Measurements from ENCODE around the gene KLHL29.
A peak's percentile ranks its signal among the peaks of the same experiment; 100 is the strongest.

The KLHL29 gene

DNA sequence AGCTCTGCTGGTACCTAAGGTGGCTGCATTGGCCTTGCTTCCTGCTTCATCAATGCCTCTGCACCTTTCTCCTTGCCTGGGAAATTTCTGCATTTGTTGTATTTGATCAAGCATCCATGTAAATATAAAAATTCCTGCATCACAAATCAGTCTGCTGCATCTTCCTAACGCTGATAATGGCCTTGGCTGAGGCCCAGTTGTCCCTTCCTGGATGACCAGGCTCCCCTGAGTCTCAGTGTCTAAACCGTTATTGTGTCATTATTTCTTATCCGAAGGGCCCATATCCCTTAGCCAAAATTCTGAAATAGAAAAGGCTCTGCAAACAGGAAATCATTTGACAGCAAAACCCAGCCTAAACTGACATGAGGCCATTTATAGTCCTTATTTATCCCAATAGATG lies 62.4 kb downstream of the KLHL29 start:
- DNase-seq: no peak

DNA sequence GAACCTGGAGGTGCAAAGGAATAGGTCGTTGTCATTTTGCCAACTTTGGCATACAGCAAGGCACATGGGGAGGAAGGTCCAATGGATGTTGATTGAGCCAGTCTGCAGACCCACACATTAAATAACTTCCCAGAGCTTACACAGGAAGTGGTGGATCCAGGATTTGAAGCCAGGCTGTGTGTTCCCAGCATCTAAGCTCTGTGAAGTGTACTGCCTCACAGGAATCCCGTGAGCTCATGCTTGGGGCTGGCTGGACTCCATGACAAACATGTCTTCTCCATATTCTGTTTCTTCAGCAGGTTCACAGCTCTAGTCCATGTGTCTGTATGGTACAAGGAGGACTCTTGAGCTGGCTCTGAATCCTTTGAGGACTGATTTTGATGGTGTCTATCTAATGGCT lies 63.9 kb downstream of the KLHL29 start:
- DNase-seq: no peak

DNA sequence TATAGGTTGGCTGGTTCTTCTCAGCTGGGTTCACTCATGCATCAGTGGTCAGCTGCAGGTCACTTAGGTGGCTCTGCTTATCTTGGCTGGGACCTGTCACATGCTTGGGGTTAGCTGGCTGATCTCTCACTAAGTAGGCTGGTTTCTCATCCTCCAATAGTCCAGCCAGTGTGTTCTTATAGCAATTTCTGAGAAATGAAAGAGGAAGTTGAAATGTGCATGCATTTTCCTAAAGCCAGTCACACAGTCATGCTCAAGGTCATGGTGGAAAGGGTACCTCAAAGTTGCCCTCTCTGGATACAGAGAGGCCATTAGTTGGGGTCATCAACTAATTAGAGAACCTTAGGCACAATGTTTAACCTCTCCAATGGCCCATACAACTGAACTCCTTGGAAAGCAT lies 64.4 kb downstream of the KLHL29 start:
- DNase-seq: no peak

DNA sequence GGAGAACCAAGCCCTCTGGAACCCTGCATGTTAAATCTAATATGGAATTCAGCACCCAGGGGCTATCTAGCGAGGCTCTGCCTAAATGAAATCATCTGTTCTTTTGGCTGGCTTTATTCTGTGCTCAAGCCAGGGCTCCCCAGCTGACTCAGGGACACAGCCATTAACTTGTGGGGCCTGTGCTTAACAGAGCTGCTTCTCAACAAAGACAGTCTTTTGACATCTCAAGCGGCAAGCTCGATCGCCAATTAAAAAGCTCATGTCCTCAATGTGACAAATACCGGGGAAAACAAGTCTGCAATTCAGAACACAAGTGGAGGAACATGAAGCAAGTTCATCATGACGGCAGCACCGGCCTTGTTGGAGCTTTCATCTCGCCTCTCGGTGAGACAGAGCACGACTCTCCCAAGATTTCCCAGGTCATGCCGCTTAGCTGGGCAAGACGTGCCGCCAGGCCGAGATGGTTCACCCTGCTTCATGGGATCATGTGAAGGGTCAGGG lies 64.9 kb downstream of the KLHL29 start:
- DNase-seq: no peak

DNA sequence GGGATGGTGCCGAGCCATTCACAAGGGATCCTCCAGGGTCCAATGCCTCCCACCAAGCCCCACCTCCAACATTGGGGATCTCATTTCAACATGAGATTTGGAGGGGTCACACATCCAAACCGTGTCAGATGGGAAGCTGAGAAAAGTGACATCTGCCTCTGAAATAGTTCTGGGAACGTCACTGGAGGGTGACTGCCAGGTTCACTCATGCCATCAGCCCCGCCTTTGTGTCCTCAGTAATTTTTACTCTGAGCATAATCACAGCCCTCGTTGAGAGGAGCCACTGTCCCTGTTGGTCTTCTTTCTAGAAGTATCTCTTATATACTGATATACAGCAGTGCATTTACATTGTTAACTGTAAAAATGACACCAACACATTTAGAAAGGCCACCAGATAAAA lies 67.4 kb downstream of the KLHL29 start:
- no peak for DNase-seq

DNA sequence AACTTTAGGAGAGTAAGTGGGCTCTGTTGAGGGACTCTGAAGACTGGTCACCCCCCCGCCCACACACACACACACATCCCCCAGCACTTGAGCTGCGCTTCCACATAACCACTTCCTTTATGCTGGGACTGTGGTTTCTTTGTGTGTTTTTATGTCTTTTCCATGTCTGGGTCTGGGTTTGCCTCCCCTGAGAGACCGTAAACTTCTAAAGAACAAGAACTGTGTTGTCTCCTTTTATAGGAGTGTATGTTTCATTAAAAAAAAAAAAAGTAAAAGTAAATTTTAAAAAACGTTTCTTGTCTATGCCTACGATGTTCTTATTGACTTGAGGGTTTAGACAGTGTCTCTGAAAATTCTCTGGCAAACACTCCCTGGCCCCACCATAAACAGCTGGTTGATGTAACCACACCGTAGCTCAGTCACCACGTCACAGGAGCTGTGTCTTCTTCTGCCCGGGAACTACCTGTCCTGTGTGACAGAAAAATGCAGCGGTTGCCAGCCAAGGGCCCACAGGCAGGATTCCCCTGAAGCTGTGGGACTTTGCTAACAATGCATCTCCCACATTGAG lies 68.0 kb downstream of the KLHL29 start:
- no peak for DNase-seq

DNA sequence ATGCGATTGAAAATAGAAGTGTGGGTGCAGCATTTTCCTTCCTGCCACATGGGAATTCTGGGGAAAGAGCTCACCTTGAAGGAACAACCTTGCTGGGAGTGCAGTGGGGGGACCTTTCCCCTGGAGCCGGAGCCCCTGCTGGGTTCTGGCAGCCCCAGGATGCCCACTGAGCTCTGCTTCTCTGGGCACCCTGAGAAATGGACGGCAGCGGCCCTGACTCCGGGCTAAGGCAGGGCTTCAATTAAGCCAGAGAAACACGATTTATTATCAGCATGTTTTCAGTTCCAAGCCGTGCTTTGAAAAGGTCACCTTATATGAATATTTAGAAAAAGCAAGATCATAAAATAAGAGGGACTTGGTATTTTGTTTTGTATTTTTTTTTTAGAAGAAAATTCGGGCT lies 68.5 kb downstream of the KLHL29 start:
- no peak for DNase-seq

DNA sequence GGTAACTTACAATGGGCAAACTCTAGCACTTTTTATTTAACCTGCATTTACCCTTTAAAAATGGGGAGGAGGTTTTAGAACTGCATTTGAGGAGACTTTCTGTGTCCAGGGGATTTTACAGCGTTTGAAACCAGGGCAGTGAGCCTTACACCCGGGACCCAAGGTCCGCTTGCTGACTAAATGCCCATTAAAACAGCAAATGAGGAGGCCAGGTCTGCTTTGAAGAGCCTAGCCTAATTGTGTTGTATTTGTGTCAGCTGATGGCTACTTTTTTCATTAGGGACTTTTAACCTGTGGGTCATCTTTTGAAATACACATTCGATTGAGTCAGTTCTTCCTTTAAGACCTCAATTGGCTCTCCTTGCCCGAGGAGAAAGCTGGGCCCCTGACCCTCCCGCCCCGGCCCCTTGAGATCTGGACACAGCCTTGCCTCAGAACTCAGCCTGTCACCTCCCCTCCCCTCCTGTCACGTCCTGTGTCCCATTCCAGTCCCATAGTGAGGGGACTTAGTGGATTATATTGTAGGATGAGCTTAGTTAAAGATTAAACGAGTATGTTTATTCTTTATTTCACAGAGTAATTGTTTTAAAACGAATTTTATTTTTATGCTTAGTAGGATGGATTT lies 69.0 kb downstream of the KLHL29 start:
- no peak for DNase-seq

DNA sequence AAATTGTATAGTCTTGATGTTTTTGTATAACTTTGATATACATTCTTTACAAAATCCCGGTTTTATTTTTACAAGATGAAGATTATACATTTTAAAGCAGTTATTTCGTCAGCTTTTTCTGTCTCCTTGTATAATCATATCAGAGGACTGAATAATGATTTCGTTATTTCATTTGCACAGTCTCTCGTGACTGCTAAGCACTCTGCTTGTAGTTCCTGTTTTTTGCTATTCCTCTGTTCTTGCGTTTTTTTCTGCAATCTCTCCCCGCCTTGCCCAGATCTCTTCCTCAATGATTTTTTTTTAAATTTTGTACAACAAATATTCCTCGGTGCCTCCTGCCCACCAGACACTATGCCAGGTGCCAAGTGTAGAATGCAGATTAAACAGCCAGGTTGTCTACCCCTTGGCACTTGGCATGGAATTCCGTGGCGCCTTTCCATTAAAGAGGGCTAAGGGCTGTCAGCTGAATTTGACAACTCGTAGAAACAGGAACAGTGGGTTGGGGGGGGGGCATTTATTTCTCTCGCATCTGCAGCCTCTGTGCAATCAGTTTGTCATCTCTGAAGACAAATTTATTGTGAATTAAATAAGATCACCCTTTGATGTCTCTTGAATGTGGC lies 69.6 kb downstream of the KLHL29 start:
- DNase-seq: no peak

DNA sequence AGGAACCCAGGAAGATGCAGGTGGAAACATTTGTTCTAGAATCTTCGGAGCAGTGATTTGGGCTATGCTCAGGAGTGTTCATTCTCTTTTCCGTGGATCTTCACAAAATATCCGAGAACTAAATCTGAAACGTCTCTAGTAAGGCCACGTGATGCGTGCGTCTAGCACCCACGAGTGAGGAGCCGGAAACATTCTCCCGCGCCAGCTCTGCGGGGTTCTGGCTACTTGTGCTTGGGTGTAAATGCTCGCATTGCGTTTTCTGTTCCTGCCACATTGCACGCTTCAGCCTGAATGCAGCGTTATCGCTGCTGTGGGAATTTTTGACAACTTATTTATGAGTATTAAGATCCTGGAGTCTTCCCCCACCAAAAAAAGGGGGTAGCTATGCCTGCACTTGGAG lies 71.4 kb downstream of the KLHL29 start:
- DNase-seq: peak in 1 of 58 donors; percentile 20

DNA sequence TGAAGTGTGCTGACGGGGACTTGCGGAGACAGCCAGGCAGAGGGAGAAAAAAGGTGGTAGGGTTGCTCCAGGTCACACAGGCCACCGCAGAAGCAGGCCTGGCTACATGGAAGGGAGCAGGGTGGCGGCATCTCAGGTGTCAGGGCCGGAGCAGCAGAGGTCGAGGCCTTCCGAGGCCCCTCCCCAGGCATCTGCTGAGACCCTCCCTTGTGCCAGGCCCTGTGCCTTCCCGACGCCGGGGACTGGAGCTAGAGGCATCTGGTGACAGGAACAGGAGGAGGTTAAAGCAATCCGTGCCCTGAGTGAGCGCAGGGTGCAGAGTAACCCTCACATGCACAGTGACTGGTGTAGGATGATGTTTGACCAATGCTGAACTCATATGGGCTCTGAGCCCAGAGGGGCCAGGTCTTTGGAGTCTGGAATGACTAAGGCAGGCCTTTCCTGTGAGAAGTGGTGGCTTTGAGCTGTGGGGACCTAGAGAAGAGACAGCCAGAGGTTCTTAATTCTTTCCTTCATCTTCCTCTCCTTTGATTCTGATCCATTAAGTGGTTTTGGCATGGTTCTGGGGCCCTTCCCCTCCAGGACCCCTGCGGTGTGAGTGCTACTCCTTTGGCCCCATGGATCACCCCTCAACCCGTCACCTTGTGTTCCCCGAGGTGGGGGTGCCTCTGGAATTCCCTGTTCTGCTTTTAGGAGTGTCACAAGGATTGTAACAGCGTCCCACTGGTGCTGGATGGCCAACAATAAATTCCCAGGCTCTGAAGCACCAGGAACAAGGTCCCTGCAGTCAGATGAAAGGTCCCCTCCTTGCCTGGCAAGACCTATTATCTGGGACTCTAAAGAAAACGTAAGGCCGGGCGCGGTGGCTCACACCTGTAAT lies 72.1 kb downstream of the KLHL29 start:
- no peak for DNase-seq

DNA sequence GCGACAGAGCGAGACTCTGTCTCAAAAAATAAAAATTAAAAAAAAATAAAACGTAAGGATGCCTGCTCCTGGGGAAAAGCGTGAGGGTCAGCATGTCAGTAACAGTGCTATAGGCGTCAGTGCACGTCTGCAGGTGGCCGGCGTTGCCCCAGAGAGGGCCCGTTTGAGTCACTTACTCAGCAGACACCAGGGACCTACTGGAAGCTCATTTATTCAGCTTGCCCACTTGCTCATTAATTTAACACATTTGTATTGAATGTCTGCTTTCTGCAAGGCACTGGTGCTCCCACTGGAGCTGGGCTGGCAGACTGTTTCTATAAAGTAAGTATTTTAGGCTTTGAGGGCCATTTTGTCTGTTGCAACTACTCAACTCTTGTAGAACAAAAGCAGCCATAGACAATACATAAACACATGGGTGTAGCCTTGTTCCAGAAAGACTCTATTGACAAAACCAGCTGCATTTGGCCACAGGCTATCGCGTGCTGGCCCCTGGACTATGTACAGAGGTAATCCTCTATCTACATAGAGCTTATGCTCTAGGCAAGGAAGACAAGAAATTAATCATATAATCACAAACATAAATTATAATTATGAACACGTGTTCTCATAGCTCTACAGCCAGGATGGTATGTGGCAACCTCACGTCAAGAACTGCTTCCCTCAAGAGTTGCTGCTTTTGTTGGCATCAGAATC lies 73.2 kb downstream of the KLHL29 start:
- DNase-seq: no peak

DNA sequence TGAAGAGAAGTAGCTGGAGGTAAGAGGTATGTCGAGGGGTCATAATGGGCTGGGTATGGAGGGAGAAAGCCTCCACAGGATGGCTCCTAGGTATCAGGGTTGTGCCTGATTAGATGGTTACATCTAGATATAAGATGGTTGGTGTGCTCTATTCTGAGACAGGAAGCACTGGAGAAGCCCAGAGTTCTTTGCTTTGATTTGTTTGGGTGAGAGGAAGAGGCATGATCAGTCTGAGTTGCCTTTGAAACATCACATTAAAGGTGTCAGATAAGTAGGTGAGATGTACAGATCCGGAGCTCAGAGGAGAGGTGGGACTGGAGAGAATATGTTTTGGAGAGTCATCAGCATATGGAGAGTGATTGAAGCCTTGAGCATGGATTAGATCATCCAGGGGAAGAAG lies 74.1 kb downstream of the KLHL29 start:
- no peak for DNase-seq

DNA sequence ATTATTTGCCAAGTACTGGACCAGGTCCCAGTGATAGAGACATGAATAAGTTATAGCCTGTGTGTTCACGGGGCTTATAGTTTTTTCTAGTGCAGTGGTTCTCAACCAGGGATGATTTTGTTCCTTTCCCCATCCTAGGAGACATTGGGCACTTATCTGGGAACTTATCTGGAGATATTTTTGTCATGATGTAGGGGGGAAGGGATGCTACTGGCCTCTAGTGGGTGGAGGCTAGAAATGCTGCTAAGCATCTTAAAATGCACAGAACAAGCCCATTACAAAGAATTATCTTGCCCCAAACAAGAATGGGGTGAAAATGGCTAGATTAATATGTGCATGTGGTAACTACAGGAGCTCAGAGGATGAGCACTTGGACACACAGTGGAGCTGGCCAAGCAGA lies 75.2 kb downstream of the KLHL29 start:
- DNase-seq: no peak

DNA sequence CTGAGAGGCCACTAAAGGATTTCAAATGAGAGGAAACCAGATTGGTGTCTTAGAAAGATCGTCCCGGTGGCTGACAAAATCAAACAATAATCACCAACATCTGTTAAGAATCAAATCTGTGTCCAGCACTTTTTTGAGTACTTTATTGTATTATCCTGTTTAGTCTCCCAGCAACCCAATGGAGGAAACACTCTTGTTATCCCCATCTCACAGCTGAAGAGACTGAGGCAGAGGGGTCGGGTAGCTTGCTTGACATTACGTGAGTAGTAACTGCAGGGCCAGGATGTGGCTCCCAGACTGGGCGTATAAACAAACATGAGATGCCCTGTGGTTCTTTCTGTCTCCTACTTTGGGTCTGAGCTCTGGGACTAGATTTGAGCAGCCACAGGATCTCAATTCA lies 76.0 kb downstream of the KLHL29 start:
- DNase-seq: no peak

DNA sequence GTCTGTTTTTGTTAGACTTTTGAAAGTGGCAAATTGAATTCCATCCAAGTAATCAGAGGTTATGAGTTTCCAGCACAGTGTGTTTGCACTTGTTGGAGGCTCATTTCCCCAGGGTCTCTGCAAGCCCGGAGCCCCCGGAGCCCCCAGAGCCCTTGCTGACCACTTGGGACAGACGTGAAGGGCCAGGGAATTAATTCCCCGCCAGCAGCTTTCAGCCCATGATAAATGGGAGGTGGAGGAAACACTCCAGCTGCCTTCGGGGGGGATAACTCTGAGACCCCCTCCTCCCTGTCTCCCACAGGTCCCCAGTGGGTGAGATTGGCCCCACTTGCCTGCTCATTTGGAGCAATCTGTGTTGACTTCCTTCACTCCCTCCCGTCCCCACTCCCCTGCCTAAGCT lies 79.2 kb downstream of the KLHL29 start:
- DNase-seq: no peak

DNA sequence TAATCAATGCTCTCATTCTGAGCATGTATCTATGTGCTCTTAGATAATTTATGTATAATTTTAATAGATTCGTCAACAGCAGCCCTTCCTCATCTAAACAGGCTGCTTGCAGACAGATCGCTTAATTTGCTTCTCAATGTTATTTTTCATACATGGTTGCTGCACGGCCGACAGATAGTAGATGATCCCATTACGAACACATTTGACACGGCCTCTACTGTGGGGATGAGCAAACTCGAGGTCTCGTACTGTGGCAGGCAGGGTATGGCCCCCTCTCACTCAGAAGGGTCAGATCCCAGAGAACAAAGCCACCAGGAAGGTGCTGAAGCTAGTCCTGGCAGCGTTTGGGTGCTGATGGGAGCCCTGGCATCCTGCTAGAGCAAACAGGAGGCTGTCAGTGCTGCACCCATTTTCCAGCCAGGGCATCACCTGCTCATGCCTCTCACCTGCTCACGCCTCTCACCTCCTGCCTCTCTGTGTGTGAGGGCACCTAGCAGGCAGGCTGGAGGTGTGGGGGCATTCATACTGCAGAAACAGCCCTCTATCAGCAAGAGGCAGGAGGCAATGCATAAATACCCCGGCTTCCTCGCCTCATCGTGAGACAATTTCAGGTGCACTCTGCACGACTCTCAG lies 80.0 kb downstream of the KLHL29 start:
- DNase-seq: no peak

DNA sequence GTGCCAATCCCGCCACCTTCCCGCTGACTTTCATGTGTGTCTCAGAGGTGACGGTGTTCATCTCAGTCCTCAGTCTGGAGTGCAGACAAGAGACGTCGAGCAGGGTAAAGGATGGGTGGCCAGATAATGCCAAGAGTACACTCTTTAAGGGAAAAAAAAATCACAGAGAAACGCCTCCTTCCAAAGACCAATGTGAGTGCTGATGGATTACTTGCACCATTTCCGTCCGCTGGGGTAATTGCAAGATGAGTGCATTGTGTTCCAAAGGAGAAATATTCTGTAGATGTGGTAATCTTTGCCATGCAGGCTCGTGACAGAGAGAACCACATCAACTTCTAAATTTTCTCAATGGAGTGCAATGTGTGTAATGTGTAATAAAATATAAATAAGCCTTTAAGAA lies 81.0 kb downstream of the KLHL29 start:
- no peak for DNase-seq

DNA sequence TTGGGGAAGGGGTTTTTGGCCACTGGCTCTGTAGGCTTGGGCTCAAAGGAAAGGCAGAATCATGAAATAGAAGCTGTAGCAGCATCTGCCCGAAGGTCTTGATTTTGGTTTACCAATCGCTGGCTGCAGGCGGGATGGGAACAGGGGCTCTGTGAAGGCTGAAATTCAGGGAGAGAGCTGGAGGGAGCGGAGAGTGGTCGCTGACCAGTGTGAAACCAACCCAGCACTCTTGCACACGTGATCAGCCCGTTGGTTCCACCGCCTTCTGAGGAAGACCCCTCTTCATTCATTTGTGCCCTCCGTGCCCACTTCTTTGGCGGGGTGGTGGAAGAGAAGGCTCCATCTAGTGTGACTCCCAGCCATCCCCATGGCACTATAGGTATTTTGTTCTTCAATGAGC lies 82.6 kb downstream of the KLHL29 start:
- no peak for DNase-seq

DNA sequence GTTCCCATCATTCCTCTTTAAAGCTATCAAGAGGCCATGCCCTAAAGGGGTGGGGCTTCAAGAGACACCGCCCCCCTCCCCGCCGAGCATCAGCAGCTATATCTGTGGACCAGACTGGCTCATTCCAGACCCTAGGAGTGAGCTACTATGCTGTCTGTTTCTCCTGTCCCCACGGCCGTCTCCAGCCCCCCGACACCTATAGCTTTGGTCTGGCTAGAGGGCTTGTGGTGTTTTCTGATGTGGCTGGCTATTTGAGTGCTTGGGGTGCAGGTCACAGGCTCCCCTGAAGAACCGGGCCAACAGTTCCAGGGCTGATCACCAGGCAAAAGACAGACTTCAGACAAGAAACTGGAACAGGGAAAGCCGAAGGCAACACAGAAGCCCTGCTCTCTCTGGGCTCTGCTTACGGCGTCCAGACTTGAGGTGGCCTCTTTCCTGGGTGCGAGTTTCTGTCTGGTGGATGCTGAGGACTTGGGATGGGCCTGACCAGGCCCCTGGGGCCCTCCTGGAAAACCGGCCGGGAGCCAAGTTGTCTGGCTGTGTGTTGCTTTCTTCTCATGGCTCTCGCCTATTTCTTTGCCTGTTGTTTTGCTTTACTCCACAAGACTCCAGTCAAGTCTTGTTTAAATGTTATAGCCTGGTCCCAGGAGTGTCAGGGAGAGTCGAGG lies 83.6 kb downstream of the KLHL29 start:
- DNase-seq: no peak

All from anterior cingulate cortex (tissue), 58 donors.